GM19025 (cell line): ENCODE measurements around the gene VPS13D.

Experiments
- ATAC-seq: cut with Tn5 transposase; IDR thresholded peaks from one replicate; pipeline ENCODE4 v1.9.1; 2021; ENCODE audit warnings: mild to moderate bottlenecking, low read depth, moderate library complexity; ENCODE audit not compliant: unreplicated experiment

The VPS13D gene

DNA sequence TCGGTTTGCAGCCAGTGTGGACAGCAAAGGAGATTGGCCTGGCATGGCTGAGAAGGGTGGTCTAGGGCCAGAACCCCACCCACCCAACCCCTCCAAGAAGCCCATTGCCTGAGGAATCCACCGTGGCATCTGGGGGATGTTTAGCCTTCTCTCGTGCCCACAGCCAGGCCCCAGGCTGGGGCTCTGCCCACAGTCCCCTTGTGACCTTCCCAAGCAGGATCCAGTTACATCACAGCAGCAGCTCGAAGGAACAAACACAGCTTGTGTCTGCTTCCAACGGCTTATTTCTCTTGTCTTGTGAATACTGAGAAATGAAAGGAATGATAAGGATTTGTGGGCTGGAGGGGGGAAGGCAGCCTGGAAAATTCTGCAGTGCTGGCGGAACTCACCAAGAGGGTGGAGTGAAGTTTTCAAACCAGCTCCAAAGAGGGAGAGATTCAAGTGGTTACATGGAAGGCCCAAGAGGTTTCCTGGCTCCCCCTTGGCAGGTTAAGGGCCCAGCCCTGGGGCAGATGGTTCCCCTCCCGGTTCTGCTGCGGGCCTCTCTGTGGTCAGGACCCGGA, 326.6 kb downstream of the VPS13D start:
- ATAC-seq, result no peak

DNA sequence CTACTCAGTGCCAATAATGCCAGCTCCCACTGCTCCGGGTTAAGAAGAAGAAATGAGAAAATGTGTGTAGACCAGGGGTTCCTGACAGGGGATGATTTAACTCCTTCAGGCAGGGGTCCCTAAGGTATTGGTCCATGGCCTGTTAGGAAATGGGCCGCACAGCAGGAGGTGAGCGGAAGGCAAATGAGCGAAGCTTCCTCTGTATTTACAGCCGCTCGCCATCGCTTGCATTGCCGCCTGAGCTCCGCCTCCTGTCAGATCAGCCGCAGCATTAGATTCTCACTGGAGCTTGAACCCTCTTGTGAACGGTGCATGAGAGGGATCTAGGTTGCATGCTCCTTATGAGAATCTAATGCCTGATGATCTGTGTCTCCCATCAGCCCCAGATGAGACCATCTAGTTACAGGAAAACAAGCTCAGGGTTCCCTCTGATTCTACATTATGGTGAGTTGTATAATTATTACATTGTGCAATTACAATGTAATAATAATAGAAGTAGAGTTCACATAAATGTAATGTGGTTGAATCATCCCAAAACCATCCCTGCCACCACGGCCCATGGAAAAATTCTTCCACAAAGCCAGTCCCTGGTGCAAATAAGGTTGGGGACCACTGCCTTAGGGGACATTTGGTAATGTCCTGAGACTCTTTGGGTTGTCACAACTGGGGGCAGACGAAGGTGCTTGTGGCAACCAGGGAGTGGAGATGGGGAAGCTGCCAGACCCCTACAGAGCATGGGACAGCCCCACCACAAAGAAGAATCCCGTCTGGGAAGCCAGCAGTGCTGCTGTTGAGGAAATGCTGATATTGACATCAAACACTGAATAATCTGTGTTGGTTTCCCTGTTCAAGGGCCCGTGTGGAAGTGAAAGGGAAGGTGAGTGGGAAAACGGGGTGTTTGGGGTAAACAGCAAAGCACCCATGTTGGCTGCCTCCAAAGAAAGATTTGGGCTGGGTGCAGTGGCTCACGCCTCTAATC, 327.4 kb downstream of the VPS13D start:
- no peak for ATAC-seq

DNA sequence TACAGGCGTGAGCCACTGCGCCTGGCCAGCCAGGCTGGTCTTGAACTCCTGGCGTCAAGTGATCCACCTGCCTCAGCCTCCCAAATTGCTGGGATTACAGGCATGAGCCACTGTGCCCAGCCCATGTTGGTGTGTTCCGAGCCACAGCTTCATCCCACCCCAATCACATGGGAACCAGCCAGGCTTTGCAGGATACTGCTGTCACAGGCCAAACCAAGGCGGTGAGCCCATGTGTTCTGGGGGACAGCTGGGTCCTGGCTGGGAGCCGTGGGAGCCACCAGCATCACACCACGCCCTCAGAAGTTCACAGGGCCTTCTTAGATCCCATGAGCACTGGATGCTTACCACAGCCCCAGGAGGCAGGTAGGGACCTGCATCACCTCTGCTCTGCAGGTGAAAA, 331.3 kb downstream of the VPS13D start:
- no peak for ATAC-seq
